HFFc6 (cell line): Measurements from ENCODE around the gene HOXB1. TPM values are rescaled to one million over a fixed set of nuclear protein-coding genes. Genes with fewer than 3 reads are reported as not detected.

Source experiments
- DNase-seq: peaks from one replicate; pipeline ENCODE4 v3.0.0-alpha.2; 2018
- H3K27ac Mint-ChIP-seq: 2 replicates; pipeline ENCODE4 v1.8.0; 2020; ENCODE audit warnings: mild to moderate bottlenecking, mixed read lengths
- H3K27me3 Mint-ChIP-seq: 2 replicates; pipeline ENCODE4 v1.8.0; 2021; ENCODE audit warnings: mild to moderate bottlenecking, moderate library complexity, mixed read lengths; ENCODE audit not compliant: insufficient read depth
- H3K36me3 Mint-ChIP-seq: 2 replicates; pipeline ENCODE4 v1.8.0; 2021; ENCODE audit warnings: low read depth, mixed read lengths
- H3K4me1 Mint-ChIP-seq: 2 replicates; pipeline ENCODE4 v1.8.0; 2020; ENCODE audit warnings: low read depth, mixed read lengths
- H3K4me3 Mint-ChIP-seq: 2 replicates; pipeline ENCODE4 v1.8.0; 2020; ENCODE audit warnings: mild to moderate bottlenecking, moderate library complexity, mixed read lengths
- H3K9me3 Mint-ChIP-seq: 2 replicates; pipeline ENCODE4 v1.8.0; 2020; ENCODE audit warnings: mild to moderate bottlenecking, mixed read lengths
- CTCF ChIP-seq: fragments of 200-600 bp; sonication (generic); IDR thresholded peaks from 2 replicates; pipeline ENCODE4 v1.5.0; 2021; ENCODE audit warnings: antibody characterized with exemption, mild to moderate bottlenecking
- total RNA-seq, 6 experiments: library from RNA; stranded (reverse); fragmentation: NEBNext Ultra II Directional; extraction: Animal tissue kit (Norgen Biotek cat#: 25700); gene quantifications; 2 replicates in 1 of 6; 3 replicates in 5 of 6; pipeline ENCODE4 v1.2.3, GENCODE V29; 2021

The HOXB1 gene
- total RNA-seq, 6 experiments from 2014 or later, result not detected

- no peaks in the 10 kb centered on the region for H3K9me3 Mint-ChIP-seq
- no peak for TF ChIP-seq CTCF
- no peak overlapping the region for H3K27ac Mint-ChIP-seq
- peaks cover 56% of the 10 kb centered on the region for H3K27me3 Mint-ChIP-seq
- H3K4me3 Mint-ChIP-seq, result no peak overlapping the region
- DNase-seq, result no peak
- no peaks in the 10 kb centered on the region for H3K36me3 Mint-ChIP-seq
- H3K4me1 Mint-ChIP-seq, result no peaks in the 10 kb centered on the region; the same call in 1 of the 2 replicates
These were observed 11.4 kb downstream of the HOXB1 start for GRCh38 chr17:48519427-48519826.

- Mint-ChIP-seq H3K27ac (no peak overlapping the region), H3K27me3 (peaks cover 62% of the 10 kb centered on the region), H3K4me3 (no peak overlapping the region), H3K36me3 (no peaks in the 10 kb centered on the region), H3K9me3 (no peaks in the 10 kb centered on the region), H3K4me1 (no peaks in the 10 kb centered on the region; the same call in 1 of the 2 replicates)
- TF ChIP-seq CTCF, result no peak
- no peak for DNase-seq
These were observed 13.3 kb downstream of the HOXB1 start for GRCh38 chr17:48517478-48517877.

GRCh38 chr17:48515925-48516900, 14.6 kb downstream of the HOXB1 start:
- Mint-ChIP-seq H3K27me3 (peaks cover 55% of the 10 kb centered on the region), H3K4me1 (no peaks in the 10 kb centered on the region; the same call in 1 of the 2 replicates)

GRCh38 chr17:48514477-48514876, 16.3 kb downstream of the HOXB1 start:
- Mint-ChIP-seq H3K27me3 (peaks cover 48% of the 10 kb centered on the region), H3K4me3 (no peak overlapping the region), H3K27ac (no peak overlapping the region), H3K9me3 (no peaks in the 10 kb centered on the region), H3K4me1 (no peaks in the 10 kb centered on the region), H3K36me3 (no peaks in the 10 kb centered on the region)
- no peak for DNase-seq
- no peak for TF ChIP-seq CTCF

More at GRCh38 chr17:48515925-48516900, 14.6 kb downstream of the HOXB1 start:
- no peak for DNase-seq
- no peak overlapping the region for H3K27ac Mint-ChIP-seq
- no peak for TF ChIP-seq CTCF
- no peaks in the 10 kb centered on the region for H3K9me3 Mint-ChIP-seq
- H3K36me3 Mint-ChIP-seq, result no peaks in the 10 kb centered on the region
- no peak overlapping the region for H3K4me3 Mint-ChIP-seq

- no peaks in the 10 kb centered on the region for H3K9me3 Mint-ChIP-seq
- H3K36me3 Mint-ChIP-seq, result no peaks in the 10 kb centered on the region
- DNase-seq, result no peak
- no peak for TF ChIP-seq CTCF
- H3K27ac Mint-ChIP-seq, result no peak overlapping the region
- peaks cover 42% of the 10 kb centered on the region for H3K27me3 Mint-ChIP-seq
- no peaks in the 10 kb centered on the region for H3K4me1 Mint-ChIP-seq
- no peak overlapping the region for H3K4me3 Mint-ChIP-seq
These were observed 16.9 kb downstream of the HOXB1 start for GRCh38 chr17:48513666-48514455.
